GM10847 (cell line): ENCODE data around the gene NDUFB4.
A peak's percentile ranks its signal among the peaks of the same experiment; 100 is the strongest.

ENCODE experiments used
- POLR2A ChIP-seq: IDR thresholded peaks from 2 replicates; pipeline ENCODE4 v1.6.1; 2011; ENCODE audit not compliant: insufficient read length; ENCODE audit errors: extremely low read depth

Gene NDUFB4

DNA sequence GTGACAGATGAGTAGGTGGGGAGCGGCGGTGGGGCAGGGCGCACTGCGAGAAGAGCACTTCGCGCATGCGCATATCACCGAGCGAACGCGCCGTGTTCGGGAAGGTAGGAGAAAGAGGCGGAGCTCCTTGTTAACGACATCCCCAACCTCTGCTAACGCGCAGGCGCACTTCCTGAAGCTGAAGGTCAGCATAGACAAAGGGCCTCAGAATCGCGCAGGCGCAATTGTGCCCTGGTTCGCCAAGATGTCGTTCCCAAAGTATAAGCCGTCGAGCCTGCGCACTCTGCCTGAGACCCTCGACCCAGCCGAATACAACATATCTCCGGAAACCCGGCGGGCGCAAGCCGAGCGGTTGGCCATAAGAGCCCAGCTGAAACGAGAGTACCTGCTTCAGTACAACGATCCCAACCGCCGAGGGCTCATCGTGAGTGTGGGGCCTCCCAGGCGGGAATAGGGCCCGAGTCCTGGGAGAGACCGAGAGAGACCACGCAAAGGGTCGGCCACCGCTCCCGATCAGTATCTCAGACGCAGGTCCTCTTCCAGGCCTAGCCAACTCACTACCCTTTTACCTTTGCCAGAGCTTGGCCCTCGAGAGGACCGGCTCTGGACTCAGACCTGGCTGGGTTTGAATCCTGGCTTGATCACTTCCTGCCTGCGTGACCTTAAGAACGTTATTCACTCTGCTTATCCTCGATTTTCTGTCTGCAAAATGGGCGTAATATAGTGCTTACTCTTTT, at the start of gene NDUFB4:
NDUFB4 (plus strand) TSS at position 221 of the 737 bp plus-strand sequence; CDS start at position 245, 24 bp downstream.
- TF ChIP-seq POLR2A: peak; percentile 71

GRCh38 chr3:120550546-120550945, 45.6 kb upstream of the NDUFB4 start:
- no peak for TF ChIP-seq POLR2A

GRCh38 chr3:120552184-120553172, 43.7 kb upstream of the NDUFB4 start:
- TF ChIP-seq POLR2A: no peak

GRCh38 chr3:120554812-120555606, 41.1 kb upstream of the NDUFB4 start:
- no peak for TF ChIP-seq POLR2A

GRCh38 chr3:120555657-120556509, 40.3 kb upstream of the NDUFB4 start:
- TF ChIP-seq POLR2A: no peak

DNA sequence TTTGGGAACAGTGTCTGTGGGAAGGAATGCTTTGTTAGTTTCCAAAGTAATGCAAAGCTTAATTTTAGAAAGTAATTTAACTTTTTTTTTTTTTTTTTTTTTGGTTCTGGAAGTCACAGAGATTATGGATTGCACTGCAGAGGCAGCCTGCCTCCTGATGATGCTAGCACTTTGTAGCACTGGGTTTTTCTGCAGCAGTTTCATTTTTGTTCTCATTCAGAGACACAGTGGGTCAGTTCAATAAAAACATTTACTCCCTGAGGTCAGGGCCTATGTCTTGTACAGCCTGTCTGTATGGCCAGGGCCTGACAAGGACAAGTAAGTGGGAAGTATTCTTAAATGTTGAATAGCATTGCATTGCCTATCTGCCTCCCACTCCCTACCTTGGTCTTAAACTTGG, 39.0 kb upstream of the NDUFB4 start:
- no peak for TF ChIP-seq POLR2A

DNA sequence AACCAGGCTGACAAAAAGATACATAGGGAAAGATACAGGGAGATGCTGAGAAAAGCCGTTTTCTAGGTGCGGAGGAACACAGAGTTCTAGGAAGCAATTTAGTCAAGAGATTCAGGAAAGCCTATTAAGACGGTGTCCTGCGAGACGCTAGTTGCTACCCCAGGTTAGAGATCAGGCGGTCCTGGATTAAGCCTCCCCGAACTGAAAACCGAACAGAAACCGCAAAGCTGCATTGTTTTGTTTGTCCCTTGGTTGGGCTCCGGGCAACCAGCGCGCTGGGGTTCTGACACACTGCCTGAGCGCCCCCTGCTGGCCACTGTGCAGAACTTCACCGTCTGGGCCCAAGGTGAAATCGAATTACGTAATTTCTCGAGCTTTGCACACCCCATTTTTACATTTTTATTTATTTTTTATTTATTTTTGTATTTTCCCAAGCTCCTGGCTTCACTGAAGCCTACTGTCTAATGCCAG, 37.3 kb upstream of the NDUFB4 start:
- no peak for TF ChIP-seq POLR2A

DNA sequence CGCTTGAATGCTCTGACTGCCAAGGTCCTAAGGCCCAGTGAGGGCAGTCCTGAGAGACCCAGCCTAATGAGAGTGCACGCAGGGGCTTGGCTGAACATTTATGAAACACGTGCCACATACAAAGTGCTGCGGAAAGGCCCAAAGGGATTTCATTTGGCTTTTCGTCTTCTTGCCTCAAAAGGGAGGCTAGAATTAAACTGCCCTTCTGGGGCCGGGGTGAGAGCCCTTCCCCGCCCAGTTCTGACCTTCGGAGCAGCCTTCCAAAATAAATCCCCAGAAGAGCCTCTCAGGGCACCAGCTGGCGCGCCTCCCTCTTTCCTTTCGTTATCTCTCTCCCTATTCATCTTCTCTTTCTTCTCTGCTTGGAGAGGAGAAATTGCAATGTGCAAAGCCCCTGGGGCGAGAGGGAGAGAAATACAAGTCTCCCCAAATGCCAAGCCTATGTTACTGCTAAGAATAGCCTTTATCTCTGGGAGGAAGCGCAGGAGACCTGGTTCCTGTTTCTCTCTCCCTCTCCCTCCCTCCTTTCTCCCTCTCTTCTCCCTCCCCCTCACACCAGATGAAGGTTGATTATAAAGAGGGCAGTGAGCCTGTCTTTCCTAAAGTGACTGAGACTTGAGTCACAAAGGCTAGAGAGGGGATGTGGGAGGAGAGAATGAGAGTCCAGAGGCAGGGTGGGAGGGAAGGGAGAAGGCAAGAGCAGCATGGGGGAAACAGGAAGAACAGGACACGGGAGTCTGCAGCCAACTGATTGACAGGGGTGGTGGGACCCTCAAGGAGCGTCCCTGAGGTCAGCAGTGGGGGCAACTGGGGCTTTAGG, 36.7 kb upstream of the NDUFB4 start:
- no peak for TF ChIP-seq POLR2A

GRCh38 chr3:120560304-120561250, 35.6 kb upstream of the NDUFB4 start:
- TF ChIP-seq POLR2A: no peak

GRCh38 chr3:120561251-120562045, 34.7 kb upstream of the NDUFB4 start:
- no peak for TF ChIP-seq POLR2A

- no peak for TF ChIP-seq POLR2A
Observed at GRCh38 chr3:120563356-120564022, 32.6 kb upstream of the NDUFB4 start.
